ENCODE measurements around the gene RGL3.
A peak's percentile ranks its signal among the peaks of the same experiment; 100 is the strongest.
"Not testable (repeated sequence)": the region's sequence is repeated elsewhere in the genome, so short reads cannot be mapped to it uniquely, and the experiment has no call there.

Gene RGL3

DNA sequence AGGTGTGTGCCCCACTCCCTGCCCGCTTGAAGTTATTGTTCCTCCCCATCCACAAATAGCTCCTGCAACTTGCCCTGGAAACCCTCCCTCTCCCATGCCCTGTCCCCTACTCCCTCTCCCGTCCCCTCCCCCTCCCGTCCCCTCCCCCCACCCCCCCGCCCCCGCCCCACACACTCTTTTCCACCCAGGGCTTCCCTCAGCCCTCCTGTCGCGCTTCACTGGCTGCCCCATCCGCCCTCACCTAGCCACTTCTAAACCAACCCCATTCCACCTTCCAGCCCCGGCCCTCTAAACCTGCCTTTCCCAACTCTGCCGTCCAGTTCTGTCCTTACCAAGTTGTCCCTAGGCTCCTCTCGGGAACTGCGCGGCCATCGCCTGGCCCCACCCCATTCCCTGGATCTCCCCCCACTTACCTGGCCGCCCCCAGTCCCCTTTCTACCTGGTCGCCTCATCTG is 993 bp downstream of the RGL3 start:
- DNase-seq, result no peak

GRCh38 chr19:11416346-11417052 is 2.6 kb downstream of the RGL3 start:
- no peak for DNase-seq

- no peak for DNase-seq
Measured at GRCh38 chr19:11414544-11414943, 4.6 kb downstream of the RGL3 start.

GRCh38 chr19:11410682-11411081 is 8.4 kb downstream of the RGL3 start:
- no peak for DNase-seq

DNA sequence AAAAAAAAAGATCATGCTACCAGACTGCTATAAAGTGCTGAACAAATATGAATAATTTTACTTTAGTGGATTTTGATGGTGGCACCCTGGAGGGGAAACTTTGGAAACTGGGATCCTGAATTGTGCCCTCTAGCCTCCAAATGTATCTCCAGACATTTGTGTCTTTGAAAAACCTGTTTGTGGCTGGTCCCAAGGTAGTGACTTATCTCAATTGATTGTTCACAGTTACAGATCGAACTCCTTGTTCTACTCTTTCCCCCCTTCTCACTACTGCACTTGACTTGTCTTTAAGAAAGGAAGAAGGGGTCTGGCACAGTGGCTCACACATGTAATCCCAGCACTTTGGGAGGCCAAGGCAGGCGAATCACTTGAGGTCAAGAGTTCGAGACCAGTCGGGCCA is 10.5 kb downstream of the RGL3 start:
- no peak for DNase-seq

DNA sequence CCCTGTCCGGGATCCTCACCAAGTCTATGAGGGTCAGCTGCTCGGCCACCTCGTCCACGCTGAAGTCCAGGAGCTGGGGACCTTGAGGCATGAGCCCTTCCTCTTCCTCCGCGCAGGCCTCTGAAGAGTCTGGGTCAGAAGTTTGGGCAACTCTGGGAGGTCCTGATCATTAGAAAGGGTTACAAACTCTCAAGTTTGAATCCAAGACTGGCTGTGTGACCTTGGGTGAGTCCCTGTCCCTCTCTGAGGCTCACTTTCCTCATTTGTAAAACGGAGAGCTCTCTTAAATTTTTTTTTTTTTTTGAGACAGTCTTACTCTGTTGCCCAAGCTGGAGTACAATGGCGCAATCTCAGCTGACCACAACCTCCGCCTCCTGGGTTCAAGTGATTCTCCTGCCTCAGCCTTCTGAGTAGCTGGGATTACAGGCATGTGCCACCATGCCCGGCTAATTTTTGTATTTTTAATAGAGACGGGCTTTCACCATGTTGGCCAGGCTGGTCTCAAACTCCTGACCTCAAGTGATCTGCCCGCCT is 12.3 kb downstream of the RGL3 start:
- DNase-seq, result not testable (repeated sequence)

DNA sequence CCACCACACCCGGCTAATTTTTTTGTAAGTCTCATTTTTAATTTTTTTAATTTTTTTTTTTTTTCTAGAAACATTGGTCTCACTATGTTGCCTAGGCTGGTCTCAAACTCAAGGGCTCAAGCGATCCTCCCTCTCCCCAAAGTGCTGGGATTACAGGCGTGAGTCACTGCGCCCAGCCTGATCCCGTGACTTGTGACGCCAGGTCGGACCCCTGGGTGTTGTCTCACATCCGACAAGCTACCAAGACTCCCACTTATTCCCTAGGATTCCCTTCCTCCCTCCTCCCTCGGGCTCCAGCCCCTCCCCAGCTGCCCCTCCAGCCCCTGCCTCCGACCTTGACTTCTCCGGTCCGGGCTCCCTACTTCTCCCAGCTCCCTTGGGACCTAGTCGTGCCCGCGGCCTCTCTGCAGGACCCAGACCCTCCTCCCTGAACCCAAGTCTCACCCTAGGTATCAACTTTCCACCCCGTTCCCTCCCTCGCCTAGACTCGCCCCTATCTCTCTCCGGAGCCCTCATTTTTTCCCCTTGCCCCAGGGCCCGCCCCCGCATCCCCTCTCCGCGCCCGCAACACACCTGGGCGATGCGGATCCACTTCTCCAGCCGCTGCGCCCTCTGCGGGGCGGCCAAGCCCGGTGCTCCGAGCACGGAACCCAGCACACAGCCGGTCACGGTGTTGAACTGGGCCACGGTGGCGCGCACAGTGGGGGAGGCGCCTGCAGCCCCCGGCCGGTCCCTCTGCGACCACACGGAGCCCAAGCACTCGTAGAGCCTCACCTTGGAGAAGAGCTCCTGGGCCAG is 13.1 kb downstream of the RGL3 start:
- peak; percentile 41 to 51 for DNase-seq

- no peak for DNase-seq
Measured at GRCh38 chr19:11404588-11405222, 14.4 kb downstream of the RGL3 start.

- DNase-seq, result no peak
Measured at GRCh38 chr19:11401808-11402543, 17.1 kb downstream of the RGL3 start.

GRCh38 chr19:11400798-11401197 is 18.3 kb downstream of the RGL3 start:
- DNase-seq, result no peak

- no peak for DNase-seq
Measured at GRCh38 chr19:11399667-11400066, 19.4 kb downstream of the RGL3 start.

GRCh38 chr19:11397089-11397610 is 22.0 kb downstream of the RGL3 start:
- no peak for DNase-seq

GRCh38 chr19:11390933-11391680 is 28.0 kb downstream of the RGL3 start:
- no peak for DNase-seq

DNA sequence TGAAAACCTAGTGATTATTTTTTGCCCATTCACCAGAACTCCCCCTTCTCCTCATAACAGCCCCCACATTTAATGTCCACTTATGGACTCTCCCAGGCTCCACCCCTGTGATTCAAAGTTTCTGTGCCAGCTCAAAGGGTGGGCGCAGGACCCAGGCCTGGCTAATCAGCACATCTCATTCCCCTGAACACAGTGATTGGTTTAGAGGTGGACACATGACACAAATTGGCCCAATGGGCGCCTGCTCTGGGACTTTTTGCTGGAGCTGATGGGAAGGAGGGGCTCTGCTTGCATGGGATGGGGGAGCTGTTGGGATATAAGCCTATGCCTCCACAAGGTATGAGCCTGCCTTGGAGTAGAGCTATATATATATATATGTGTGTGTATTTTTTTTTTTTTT is 28.8 kb downstream of the RGL3 start:
- DNase-seq, result no peak

DNA sequence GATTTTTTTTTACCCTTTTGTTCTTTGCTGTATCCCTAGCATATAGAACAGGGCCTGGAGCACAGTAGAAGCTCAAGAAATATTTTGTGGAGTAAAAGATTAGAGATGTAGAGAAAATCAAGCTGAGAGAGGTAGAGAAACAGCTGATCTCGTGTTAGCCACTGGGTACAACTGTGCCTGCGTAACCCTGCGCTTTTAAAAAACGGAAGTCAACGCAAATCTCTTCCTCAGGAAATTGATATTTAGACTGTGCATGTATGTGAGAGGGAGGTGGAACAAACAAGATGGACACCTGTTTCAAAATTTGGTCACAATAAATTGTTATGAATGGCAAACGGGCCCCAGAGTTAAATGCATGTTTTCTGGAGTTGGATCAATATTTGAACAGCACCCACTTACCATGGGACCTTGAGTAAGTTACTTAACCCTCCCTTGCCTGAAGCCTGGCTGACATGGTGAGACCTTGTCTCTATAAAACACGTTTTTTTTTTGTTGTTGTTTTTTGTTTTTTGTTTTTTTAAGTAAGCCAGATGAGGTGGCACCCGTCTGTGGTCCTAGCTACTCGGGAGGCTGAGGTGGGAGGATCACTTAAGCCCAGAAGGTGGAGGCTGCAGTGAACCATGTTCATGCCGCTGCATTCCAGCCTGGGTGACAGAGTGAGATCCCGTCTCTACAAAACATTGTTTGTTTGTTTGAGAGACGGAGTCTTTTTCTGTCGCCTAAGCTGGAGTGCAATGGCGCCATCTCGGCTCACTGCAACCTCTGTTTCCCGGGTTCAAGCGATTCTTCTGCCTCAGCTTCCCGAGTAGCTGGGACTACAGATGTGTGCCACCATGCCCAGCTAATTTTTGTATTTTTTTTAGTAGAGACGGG is 31.7 kb downstream of the RGL3 start:
- DNase-seq, result no peak

DNA sequence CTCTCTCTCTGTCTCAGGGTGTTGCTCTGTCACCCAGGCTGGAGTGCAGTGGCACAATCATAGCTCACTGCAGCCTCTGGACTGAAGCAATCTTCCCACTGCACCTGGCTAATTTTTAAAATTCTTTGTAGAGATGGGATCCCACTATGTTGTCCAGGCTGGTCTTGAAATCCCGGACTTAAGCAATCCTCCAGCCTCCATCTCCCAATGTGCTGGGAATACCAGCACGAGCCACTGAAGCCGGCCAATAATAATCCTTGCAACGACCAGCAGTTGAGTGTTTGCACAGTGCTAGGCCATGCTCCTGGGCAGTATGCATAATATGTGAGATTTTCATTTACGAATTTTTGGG is 34.4 kb downstream of the RGL3 start:
- no peak for DNase-seq

DNA sequence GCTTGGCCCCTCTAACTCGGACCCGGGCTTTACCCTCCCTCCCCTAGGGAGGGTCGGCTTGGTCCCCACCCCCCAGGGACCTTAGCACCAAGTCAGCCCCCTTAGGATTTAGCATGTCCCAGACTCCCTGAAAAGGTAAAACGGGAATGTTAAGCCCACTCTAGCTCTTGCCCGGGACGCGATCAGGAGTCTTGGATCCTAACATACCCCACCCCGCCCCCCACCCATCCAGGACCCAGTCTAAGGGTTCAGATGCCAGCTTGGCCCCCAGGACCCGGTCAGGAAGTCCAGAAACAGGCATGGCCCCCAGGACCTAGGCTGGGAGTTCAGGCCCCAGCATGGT is 35.4 kb downstream of the RGL3 start:
- DNase-seq, result no peak

GRCh38 chr19:11382898-11383705 is 36.0 kb downstream of the RGL3 start:
- peak in 1 of 2 experiments; percentile 16 for DNase-seq

DNA sequence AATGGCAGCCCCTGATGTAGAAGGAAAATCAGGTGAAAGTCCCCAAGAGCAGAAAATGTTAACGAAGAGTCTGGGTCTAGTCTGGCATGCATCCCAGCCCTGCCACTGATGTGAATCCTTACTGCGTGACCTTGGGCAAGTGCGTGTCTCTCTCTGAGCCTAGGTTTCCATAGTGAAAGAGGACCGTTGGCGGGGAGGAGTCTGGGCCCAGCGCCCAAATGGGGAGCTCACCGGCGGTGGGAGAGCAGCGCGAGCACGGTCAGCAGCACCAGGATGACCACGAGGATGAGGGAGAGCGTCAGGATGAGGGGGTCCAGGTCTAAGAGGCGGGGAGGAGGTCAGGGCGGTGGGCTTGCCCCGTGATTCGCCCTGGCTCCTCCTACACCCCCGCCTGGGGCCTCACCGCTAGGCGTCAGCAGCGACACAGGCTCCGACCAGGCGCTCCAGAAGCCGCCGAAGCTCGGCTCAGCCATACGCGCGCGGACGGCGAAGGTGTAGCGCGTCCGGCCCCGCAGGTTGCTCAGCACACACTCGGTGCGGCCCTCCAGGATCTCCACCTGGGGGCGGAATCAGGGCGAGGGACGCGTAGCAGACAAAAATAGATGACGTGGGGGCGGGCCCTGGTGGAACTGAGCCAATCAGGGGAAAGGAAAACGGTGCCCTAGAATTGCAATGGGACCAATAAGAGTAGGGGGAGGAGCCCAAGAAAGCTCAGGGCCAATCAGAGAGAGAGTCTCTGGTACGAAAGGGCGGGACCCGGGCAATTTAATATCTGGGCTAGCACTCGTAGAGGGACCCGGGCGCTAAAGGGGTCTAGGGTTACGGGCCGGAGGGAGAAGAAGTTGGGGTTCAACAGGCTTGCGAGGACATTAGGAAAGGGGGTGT is 38.2 kb downstream of the RGL3 start:
- DNase-seq, result peak; percentile 96

All from activated CD4-positive, alpha-beta T cell treated with anti-CD3 and anti-CD28 coated beads, Interleukin-2, amount 50 U/mL, for 4 hours (primary cell).